Breast epithelium (tissue), 4 donors: Measurements from ENCODE around the gene POFUT2. TPM values are rescaled to one million over a fixed set of nuclear protein-coding genes. Genes with fewer than 3 reads are reported as not detected.

Source experiments
- DNase-seq, 2 donors: peaks; one replicate each; pipeline ENCODE4 v3.0.0-alpha.2; 2019; ENCODE audit warnings: low spot score in 2 of 2
- H3K27ac ChIP-seq, 2 donors: fragments of 200-600 bp; sonication (generic) in 1 of 2; one replicate each; pipeline ENCODE4 v1.5.1; 2016 to 2019; ENCODE audit warnings: mild to moderate bottlenecking in 1 of 2
- H3K27me3 ChIP-seq, 2 donors: fragments of 200-600 bp; sonication (generic) in 1 of 2; one replicate each; pipeline versions ENCODE4 v1.5.1 to v1.6.0; 2017 to 2019; ENCODE audit warnings: control low read depth in 1 of 2, mild to moderate bottlenecking in 1 of 2
- H3K36me3 ChIP-seq: fragments of 200-600 bp; one replicate; pipeline ENCODE4 v1.5.1; 2019
- H3K4me1 ChIP-seq, 2 donors: fragments of 200-600 bp; sonication (generic); one replicate each; pipeline ENCODE4 v1.5.1; 2016 to 2019; ENCODE audit warnings: control low read depth in 1 of 2
- H3K4me3 ChIP-seq, 3 donors: fragments of 200-600 bp; sonication (generic); 1 replicate in 2 of 3; 2 replicates in 1 of 3; pipeline ENCODE4 v1.5.1; 2016 to 2019; ENCODE audit warnings: mild to moderate bottlenecking in 3 of 3, moderate library complexity in 2 of 3
- H3K9me3 ChIP-seq, 2 donors: fragments of 200-600 bp; sonication (generic) in 1 of 2; one replicate each; pipeline ENCODE4 v1.5.1; 2016 to 2019; ENCODE audit warnings: control low read depth in 1 of 2
- CTCF ChIP-seq, 3 donors: fragments of 450-650 bp; IDR thresholded peaks; one replicate each; pipeline ENCODE4 v1.5.1; 2016 to 2017; ENCODE audit warnings: antibody characterized with exemption in 3 of 3, mild to moderate bottlenecking in 3 of 3, moderate library complexity in 3 of 3
- POLR2A ChIP-seq: fragments of 450-650 bp; IDR thresholded peaks from one replicate; pipeline ENCODE4 v1.6.1; 2016; ENCODE audit warnings: antibody characterized with exemption, mild to moderate bottlenecking, moderate library complexity
- POLR2AphosphoS5 ChIP-seq, 3 donors: sonication (generic); formaldehyde crosslinking; IDR thresholded peaks; one replicate each; pipeline ENCODE4 v1.6.1; 2017; ENCODE audit warnings: antibody characterized with exemption in 3 of 3
- intact Hi-C: fragments of 100-400 bp; cut with DNase I; formaldehyde crosslinking; loops from one replicate; pipeline ENCODE4 v1.15.1; 2023; ENCODE audit warnings: low total_unique reads
- total RNA-seq, 3 donors: library from RNA; depleted of rRNA; stranded (reverse); fragments of >200 nt; gene quantifications; one replicate each; pipeline ENCODE4 v1.1.0, GENCODE V29; 2016

Gene POFUT2
- total RNA-seq, 3 donors from 2014 or later = 20.0 to 22.9 (median 22.1) TPM

GRCh38 chr21:45299026-45299863 lies 11.6 kb upstream of the POFUT2 start:
- peak overlapping the region in 1 of 2 donors; percentile 25 for H3K27ac ChIP-seq
- H3K4me1 ChIP-seq = no peaks in the 10 kb centered on the region
- no peaks in the 10 kb centered on the region for H3K27me3 ChIP-seq
- intact Hi-C loops = no loop called here
- no peak overlapping the region for H3K4me3 ChIP-seq
- TF ChIP-seq CTCF (IDR thresholded peaks at IDR 0.05) (no peak), POLR2AphosphoS5 (IDR thresholded peaks at IDR 0.05) (peak in 1 of 3 donors; percentile 15), POLR2A (no peak)
- H3K9me3 ChIP-seq = no peaks in the 10 kb centered on the region
- H3K36me3 ChIP-seq = no peaks in the 10 kb centered on the region
- DNase-seq = peak in 1 of 2 donors; percentile 38

DNA sequence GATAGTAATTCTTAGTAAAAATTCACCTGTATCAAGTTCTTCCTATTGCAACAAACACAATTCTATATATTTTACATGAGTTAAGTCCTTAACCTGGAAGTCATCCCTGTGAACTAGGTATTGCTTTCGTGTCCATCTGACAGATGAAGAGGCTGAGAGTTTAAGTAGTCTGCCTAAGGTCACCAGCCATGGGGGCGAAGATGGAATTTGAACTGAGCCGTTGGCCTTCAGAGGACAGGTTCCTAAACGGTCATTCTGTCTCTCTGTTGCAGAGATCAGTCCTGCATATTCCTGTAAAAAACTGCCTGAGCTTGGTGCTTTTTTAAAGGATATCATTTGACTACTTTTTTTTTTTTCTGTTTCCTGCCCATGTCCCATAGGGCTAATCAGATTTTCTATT lies 10.2 kb upstream of the POFUT2 start:
- no peak overlapping the region for H3K4me3 ChIP-seq
- DNase-seq = no peak
- intact Hi-C loops = no loop called here
- H3K27me3 ChIP-seq = no peaks in the 10 kb centered on the region
- no peak overlapping the region for H3K27ac ChIP-seq
- peaks cover 3 to 8% of the 10 kb centered on the region in 2 donors for H3K4me1 ChIP-seq
- H3K36me3 ChIP-seq = no peaks in the 10 kb centered on the region
- H3K9me3 ChIP-seq = no peaks in the 10 kb centered on the region
- TF ChIP-seq POLR2A (no peak), CTCF (IDR thresholded peaks at IDR 0.05) (no peak), POLR2AphosphoS5 (IDR thresholded peaks at IDR 0.05) (no peak)

- Histone ChIP-seq H3K4me3 (no peak overlapping the region), H3K4me1 (peaks cover 9 to 12% of the 10 kb centered on the region in 2 donors), H3K27ac (peak overlapping the region in 1 of 2 donors; percentile 20), H3K27me3 (no peaks in the 10 kb centered on the region), H3K36me3 (no peaks in the 10 kb centered on the region), H3K9me3 (no peaks in the 10 kb centered on the region)
- no peak for DNase-seq
- intact Hi-C loops = no loop called here
- TF ChIP-seq CTCF (IDR thresholded peaks at IDR 0.05) (no peak), POLR2A (no peak), POLR2AphosphoS5 (IDR thresholded peaks at IDR 0.05) (no peak)
Observed at GRCh38 chr21:45297329-45297728, 9.6 kb upstream of the POFUT2 start.

DNA sequence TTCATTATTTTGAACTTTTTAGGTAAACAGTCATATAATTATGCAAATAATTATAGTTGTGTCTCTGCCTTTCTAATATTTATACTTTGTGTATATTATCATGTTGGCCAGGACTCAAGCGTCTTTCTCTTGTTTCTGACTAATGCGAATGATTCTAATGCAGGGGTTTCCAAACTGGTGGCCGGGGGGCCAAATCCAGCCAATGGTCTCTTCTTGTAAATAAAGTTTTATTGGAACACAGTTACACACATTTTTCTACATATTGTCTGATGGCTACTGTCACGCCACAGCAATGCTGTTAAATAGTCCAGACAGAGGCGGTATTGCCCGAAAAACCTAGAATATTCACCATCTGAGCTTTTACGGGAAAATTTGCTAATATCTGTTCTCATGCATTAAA lies 8.9 kb upstream of the POFUT2 start:
- no peaks in the 10 kb centered on the region for H3K27me3 ChIP-seq
- DNase-seq = no peak
- no peaks in the 10 kb centered on the region for H3K9me3 ChIP-seq
- intact Hi-C loops = no loop called here
- H3K4me1 ChIP-seq = peaks cover 11 to 12% of the 10 kb centered on the region in 2 donors
- H3K36me3 ChIP-seq = no peaks in the 10 kb centered on the region
- TF ChIP-seq POLR2A (no peak), POLR2AphosphoS5 (IDR thresholded peaks at IDR 0.05) (no peak), CTCF (IDR thresholded peaks at IDR 0.05) (no peak)
- H3K27ac ChIP-seq = no peak overlapping the region
- H3K4me3 ChIP-seq = no peak overlapping the region

DNA sequence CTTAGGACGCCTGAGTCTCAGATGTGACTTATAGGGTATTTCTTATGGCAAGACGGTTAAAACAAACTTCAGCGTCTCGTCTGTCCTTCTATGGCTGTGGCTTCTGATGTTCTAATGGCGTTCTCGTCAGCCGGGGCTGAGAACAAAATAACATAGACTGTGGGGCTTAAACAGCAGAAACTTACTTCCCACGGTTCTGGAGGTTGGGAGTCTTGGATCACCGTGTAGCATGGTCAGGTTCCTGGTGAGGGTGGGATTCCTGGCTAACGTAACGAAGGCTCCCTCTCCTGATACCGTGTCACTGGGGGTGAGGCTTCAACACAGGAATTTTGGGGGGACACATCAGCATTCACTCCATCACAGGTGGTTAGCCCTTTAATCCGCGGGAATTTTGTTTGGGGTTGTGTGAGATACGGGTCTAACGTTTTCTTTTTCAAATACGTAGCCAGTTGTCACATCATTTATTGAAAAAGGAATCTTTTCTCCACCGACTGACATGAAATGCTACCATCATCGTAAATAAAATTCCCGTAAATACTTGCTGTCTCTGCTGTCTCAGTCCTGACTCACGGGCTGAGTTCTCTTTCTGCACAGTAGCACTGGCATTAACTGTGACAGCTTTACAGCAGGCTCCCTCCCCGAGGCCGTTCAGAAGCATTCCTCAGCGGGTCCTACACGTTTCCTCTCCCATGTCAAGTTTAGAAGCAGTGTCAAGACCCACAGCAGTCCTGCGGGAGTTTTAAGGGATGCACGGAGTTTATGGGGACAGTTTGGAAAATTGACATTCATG lies 8.1 kb upstream of the POFUT2 start:
- H3K27ac ChIP-seq = peak overlapping the region; percentile 40 to 97
- H3K27me3 ChIP-seq = no peaks in the 10 kb centered on the region
- H3K36me3 ChIP-seq = no peaks in the 10 kb centered on the region
- DNase-seq = peak in 1 of 2 donors; percentile 13
- intact Hi-C loops = no loop called here
- H3K4me3 ChIP-seq = no peak overlapping the region
- H3K9me3 ChIP-seq = no peaks in the 10 kb centered on the region
- TF ChIP-seq POLR2AphosphoS5 (IDR thresholded peaks at IDR 0.05) (no peak), POLR2A (no peak), CTCF (IDR thresholded peaks at IDR 0.05) (no peak)
- peaks cover 11 to 12% of the 10 kb centered on the region in 2 donors for H3K4me1 ChIP-seq
